SK-N-SH treated with all-trans-retinoic acid at 6 μM for 48 hours (cell line): ENCODE results near the gene MAP3K14.

Experiments
- CSDC2 ChIP-seq: fragments of 250-450 bp; sonication (Bioruptor Pico); IDR thresholded peaks from 2 replicates; pipeline ENCODE4 v1.5.0; 2020; ENCODE audit warnings: mild to moderate bottlenecking, moderate library complexity
- SNAI2 ChIP-seq: fragments of 250-450 bp; sonication (Bioruptor Pico); IDR thresholded peaks from 2 replicates; pipeline ENCODE4 v1.5.0; 2020; ENCODE audit warnings: mild to moderate bottlenecking, moderate library complexity
- ZFP3 ChIP-seq: fragments of 250-450 bp; sonication (Bioruptor Pico); IDR thresholded peaks from 2 replicates; pipeline ENCODE4 v1.5.0; 2020; ENCODE audit warnings: mild to moderate bottlenecking, moderate library complexity
- ZFP30 ChIP-seq: fragments of 450-650 bp; formaldehyde crosslinking; IDR thresholded peaks from 2 replicates; pipeline ENCODE4 v1.5.0; 2022; ENCODE audit warnings: mild to moderate bottlenecking, moderate library complexity
- ZNF565 ChIP-seq: fragments of 450-650 bp; formaldehyde crosslinking; conservative IDR thresholded peaks from 2 replicates; pipeline ENCODE4 v1.5.0; 2020; ENCODE audit warnings: low read depth, mild to moderate bottlenecking, moderate library complexity
- TF ChIP-seq, protein P1 (sequence below): fragments of 250-450 bp; sonication (Bioruptor Pico); IDR thresholded peaks from 2 replicates; pipeline ENCODE4 v1.8.0; 2020; ENCODE audit warnings: mild to moderate bottlenecking, moderate library complexity, borderline replicate concordance
- TF ChIP-seq, protein P2 (sequence below): fragments of 250-450 bp; sonication (Bioruptor Pico); IDR thresholded peaks from 2 replicates; pipeline ENCODE4 v1.5.1; 2021; ENCODE audit warnings: mild to moderate bottlenecking, moderate library complexity
- TF ChIP-seq, protein P3 (sequence below): fragments of 250-450 bp; sonication (Bioruptor Pico); IDR thresholded peaks from 2 replicates; pipeline ENCODE4 v1.8.0; 2021; ENCODE audit warnings: low read depth, mild to moderate bottlenecking, moderate library complexity, borderline replicate concordance

DNA sequence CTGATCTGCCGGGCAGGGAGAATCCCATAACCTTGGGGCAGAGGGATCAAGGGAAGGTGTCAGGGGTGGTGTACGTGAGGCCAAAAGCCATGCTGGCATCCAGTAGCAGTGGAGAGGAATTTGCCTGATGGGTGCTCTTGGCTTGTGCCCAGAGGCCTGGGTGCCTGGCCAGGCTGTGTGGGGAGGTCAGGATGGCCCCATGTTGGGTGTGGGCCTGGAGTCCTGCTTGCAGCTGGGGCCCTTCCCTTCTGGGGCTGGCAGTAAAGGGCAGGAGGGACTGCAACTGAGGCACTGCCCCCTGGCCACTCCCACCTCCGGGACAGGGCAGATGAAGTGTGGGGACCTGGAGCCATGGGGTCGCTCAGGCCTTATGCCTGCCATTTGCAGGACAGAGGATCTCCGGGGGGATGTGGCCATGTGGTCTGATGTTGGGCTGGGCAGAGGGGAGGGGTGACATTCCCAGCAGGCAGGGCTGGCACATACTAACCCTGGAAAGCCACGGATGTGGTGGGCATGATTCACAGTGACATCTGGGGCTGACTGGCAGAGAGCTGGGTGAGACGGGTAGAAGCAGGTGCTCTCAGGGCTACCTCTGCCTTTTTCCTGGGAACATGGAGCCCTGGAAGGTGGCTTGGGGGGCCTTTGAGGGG is 91.6 kb downstream of the MAP3K14 start:
- TF ChIP-seq, protein P1, sequence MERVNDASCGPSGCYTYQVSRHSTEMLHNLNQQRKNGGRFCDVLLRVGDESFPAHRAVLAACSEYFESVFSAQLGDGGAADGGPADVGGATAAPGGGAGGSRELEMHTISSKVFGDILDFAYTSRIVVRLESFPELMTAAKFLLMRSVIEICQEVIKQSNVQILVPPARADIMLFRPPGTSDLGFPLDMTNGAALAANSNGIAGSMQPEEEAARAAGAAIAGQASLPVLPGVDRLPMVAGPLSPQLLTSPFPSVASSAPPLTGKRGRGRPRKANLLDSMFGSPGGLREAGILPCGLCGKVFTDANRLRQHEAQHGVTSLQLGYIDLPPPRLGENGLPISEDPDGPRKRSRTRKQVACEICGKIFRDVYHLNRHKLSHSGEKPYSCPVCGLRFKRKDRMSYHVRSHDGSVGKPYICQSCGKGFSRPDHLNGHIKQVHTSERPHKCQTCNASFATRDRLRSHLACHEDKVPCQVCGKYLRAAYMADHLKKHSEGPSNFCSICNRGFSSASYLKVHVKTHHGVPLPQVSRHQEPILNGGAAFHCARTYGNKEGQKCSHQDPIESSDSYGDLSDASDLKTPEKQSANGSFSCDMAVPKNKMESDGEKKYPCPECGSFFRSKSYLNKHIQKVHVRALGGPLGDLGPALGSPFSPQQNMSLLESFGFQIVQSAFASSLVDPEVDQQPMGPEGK (CRISPR knock-in tag): no peak
- TF ChIP-seq ZFP30 (no peak), SNAI2 (CRISPR knock-in tag) (no peak), ZFP3 (CRISPR knock-in tag) (no peak), CSDC2 (CRISPR knock-in tag) (no peak), ZNF565 (CRISPR knock-in tag) (no peak)
- TF ChIP-seq, protein P2, sequence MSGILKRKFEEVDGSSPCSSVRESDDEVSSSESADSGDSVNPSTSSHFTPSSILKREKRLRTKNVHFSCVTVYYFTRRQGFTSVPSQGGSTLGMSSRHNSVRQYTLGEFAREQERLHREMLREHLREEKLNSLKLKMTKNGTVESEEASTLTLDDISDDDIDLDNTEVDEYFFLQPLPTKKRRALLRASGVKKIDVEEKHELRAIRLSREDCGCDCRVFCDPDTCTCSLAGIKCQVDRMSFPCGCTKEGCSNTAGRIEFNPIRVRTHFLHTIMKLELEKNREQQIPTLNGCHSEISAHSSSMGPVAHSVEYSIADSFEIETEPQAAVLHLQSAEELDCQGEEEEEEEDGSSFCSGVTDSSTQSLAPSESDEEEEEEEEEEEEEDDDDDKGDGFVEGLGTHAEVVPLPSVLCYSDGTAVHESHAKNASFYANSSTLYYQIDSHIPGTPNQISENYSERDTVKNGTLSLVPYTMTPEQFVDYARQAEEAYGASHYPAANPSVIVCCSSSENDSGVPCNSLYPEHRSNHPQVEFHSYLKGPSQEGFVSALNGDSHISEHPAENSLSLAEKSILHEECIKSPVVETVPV (CRISPR knock-in tag): no peak
- TF ChIP-seq, protein P3, sequence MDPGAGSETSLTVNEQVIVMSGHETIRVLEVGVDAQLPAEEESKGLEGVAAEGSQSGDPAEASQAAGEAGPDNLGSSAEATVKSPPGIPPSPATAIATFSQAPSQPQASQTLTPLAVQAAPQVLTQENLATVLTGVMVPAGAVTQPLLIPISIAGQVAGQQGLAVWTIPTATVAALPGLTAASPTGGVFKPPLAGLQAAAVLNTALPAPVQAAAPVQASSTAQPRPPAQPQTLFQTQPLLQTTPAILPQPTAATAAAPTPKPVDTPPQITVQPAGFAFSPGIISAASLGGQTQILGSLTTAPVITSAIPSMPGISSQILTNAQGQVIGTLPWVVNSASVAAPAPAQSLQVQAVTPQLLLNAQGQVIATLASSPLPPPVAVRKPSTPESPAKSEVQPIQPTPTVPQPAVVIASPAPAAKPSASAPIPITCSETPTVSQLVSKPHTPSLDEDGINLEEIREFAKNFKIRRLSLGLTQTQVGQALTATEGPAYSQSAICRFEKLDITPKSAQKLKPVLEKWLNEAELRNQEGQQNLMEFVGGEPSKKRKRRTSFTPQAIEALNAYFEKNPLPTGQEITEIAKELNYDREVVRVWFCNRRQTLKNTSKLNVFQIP (CRISPR knock-in tag): no peak
